Measurements from ENCODE around the gene KCTD21. TPM values are rescaled to one million over a fixed set of nuclear protein-coding genes. Genes with fewer than 3 reads are reported as not detected.

Gene KCTD21
- total and polyA plus RNA-seq, 7 donors = 4.2 to 18.8 (median 7.4) TPM

DNA sequence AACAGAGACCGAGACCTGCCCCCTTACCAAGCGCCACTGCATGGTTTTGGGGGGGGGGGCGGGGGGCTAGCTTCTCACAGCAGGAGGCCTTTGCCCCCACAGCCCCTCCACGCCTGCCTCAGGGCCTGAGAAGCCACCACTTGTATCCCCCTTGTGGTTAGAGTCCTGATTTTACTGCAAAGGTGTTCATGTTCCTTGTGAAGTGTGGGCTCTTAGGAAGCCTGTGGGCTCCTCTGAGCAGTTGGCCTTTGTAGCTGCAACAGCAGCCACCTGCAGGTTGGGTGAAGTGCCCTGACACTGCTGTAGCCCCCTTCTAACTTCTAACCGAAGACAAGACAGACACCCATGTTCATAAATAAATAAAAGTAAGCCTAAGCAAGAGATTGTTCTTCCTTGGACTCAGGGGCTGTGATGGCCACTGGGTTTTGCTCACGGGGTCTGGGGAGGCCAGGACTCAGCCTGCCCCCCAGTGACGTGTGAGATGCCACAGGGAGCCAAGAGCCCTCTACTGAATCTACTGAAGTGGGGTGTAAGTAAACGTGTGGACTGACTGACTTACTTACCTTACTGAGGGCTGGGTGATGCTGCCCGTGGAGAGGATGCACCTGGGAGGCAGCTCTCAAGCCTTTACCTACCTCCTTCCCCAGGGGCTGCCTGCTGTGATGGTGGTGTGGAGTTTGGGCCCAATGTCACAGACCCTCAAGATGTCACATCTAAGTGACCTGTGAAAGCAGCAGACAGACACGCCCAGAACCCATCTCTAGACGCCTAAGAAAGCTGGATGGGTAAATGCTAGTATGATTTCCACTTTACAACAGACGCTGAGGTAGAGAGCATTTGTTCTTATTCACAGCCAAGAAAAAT is 26.1 kb upstream of the KCTD21 start:
- H3K27me3 ChIP-seq = no peaks in the 10 kb centered on the region
- peaks cover 0 to 59% (median 17%) of the 10 kb centered on the region in 4 donors for H3K36me3 ChIP-seq
- intact Hi-C loops (cut with DNase I) = no loop called here
- H3K4me3 ChIP-seq = no peak overlapping the region
- TF ChIP-seq, protein P1, sequence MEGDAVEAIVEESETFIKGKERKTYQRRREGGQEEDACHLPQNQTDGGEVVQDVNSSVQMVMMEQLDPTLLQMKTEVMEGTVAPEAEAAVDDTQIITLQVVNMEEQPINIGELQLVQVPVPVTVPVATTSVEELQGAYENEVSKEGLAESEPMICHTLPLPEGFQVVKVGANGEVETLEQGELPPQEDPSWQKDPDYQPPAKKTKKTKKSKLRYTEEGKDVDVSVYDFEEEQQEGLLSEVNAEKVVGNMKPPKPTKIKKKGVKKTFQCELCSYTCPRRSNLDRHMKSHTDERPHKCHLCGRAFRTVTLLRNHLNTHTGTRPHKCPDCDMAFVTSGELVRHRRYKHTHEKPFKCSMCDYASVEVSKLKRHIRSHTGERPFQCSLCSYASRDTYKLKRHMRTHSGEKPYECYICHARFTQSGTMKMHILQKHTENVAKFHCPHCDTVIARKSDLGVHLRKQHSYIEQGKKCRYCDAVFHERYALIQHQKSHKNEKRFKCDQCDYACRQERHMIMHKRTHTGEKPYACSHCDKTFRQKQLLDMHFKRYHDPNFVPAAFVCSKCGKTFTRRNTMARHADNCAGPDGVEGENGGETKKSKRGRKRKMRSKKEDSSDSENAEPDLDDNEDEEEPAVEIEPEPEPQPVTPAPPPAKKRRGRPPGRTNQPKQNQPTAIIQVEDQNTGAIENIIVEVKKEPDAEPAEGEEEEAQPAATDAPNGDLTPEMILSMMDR (IDR thresholded peaks at IDR 0.05) = no peak
- no peak for TF ChIP-seq POLR2A (IDR thresholded peaks at IDR 0.05)
- no peak for TF ChIP-seq EP300 (IDR thresholded peaks at IDR 0.05)
- no peak for TF ChIP-seq POLR2AphosphoS5 (IDR thresholded peaks at IDR 0.05)
- H3K27ac ChIP-seq = no peak overlapping the region
- 86 to 89% methylated on average over 12 of the region's 12 CpGs for WGBS, 2 donors
- H3K4me1 ChIP-seq = no peaks in the 10 kb centered on the region
- no peak for DNase-seq
- no peaks in the 10 kb centered on the region for H3K9me3 ChIP-seq

DNA sequence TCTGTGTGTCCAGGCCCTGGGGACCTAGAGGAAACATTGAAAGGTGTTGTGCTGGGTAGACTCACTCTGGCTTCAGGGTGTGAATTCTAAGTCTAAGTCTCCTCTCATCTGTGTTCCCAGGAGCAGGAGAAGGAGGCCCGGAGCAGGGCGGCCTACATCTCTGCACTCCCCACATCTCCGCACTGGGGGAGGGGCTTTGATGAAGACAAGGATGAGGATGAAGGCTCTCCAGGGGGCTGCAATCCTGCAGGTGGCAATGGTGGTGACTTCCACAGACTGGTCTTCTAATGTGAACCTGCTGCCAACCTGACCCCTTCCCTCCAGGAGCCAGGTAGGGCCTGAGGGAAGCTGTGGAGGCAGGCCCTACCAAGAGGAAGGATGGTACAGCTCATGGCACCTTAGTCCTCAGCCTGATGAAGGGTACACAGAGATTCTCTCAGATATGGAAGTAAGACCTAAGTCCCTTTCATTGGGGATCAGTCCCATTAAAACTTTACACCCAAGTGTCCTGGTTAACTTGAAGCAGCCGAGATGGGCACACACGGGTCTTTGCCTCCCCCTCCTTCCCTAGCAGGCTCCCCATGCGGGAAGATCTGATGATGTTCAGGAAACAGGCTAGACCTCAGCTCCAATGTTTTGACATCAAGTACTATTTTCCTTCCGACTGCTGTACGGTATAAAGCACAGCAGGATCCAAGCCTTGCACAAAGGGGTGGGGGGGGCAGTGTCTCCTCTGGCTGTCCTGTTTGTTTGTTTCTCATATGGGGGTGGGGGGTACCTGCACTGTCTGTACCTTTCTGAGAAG is 25.3 kb upstream of the KCTD21 start:
- no peak overlapping the region for H3K27ac ChIP-seq
- peaks cover 0 to 59% (median 21%) of the 10 kb centered on the region in 4 donors for H3K36me3 ChIP-seq
- DNase-seq = peak; percentile 48

DNA sequence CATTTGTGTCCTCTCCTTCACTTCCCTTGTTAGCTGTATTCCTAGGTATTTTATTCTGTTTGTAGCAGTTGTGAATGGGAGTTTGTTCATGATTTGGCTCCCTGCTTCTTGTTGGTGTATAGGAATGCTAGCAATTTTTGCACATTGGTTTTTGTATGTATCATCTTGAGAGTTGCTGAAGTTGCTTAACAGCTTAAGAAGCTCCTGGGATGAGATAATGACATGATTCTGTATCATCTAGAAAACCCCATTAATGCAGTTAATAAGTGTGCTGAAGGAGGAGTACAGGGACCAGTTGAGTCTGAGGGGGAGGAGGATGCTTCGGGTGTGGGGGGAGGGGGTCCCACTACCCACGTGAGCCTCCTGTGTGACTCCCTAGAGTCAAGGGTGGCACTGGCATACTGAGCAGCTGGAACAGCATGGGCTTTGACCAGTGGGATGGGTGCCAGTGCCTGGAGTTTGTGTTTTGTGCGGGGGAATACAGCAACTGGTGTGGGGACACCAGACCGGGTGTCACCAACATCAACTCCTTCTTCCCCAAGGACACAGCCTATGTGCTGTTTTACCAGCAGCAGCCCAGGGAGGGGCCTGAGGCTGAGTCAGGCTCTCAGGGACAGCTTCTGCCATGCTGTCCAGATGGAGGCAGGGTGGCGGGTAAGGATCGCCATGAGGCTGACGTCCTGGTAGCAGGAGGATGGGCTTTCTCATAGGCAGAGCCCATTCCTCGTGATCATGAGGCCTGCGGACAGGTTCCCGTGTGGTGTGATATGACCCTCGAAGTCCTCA is 24.4 kb upstream of the KCTD21 start:
- WGBS, 2 donors = 88 to 92% methylated on average over 11 of the region's 11 CpGs
- peaks cover 0 to 59% (median 23%) of the 10 kb centered on the region in 4 donors for H3K36me3 ChIP-seq
- no peak overlapping the region for H3K27ac ChIP-seq
- no peak overlapping the region for H3K4me3 ChIP-seq
- DNase-seq = peak; percentile 63
- TF ChIP-seq, protein P1 (IDR thresholded peaks at IDR 0.05) = no peak
- no peak for TF ChIP-seq POLR2AphosphoS5 (IDR thresholded peaks at IDR 0.05)
- TF ChIP-seq POLR2A (IDR thresholded peaks at IDR 0.05) = no peak
- no peak for TF ChIP-seq EP300 (IDR thresholded peaks at IDR 0.05)
- H3K27me3 ChIP-seq = no peaks in the 10 kb centered on the region
- H3K9me3 ChIP-seq = no peaks in the 10 kb centered on the region
- intact Hi-C loops (cut with DNase I) = no loop called here
- no peaks in the 10 kb centered on the region for H3K4me1 ChIP-seq

More for the DNA sequence above, 25.3 kb upstream of the KCTD21 start:
- Histone ChIP-seq H3K4me3 (no peak overlapping the region), H3K9me3 (no peaks in the 10 kb centered on the region), H3K4me1 (no peaks in the 10 kb centered on the region), H3K27me3 (no peaks in the 10 kb centered on the region)
- 86 to 92% methylated on average over 8 of the region's 8 CpGs for WGBS, 2 donors
- intact Hi-C loops (cut with DNase I) = no loop called here
- TF ChIP-seq POLR2AphosphoS5 (IDR thresholded peaks at IDR 0.05) = no peak

DNA sequence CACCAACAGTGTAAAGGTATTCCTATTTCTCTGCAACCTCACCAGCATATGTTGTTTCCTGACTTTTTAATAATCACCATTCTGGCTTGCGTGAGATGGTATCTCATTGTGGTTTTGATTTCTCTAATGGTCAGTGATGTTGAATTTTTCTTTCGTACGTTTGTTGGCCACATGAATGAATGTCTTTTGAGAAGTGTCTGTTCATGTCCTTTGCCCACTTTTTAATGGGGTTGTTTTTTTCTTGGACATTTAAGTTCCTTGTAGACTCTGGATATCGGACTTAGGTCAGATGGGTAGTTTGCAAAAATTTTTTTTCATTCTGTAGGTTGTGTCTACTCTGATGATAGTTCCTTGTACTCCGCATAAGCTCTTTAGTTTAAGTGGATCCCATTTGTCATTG is 23.1 kb upstream of the KCTD21 start:
- TF ChIP-seq EP300 (IDR thresholded peaks at IDR 0.05) = no peak
- TF ChIP-seq, protein P1 (IDR thresholded peaks at IDR 0.05) = no peak
- peaks cover 0 to 67% (median 22%) of the 10 kb centered on the region in 4 donors for H3K36me3 ChIP-seq
- 93 to 97% methylated on average over 5 of the region's 5 CpGs for WGBS, 2 donors

More for the DNA sequence above, 23.1 kb upstream of the KCTD21 start:
- Histone ChIP-seq H3K4me3 (no peak overlapping the region), H3K9me3 (no peaks in the 10 kb centered on the region), H3K27ac (no peak overlapping the region), H3K27me3 (no peaks in the 10 kb centered on the region), H3K4me1 (no peaks in the 10 kb centered on the region)
- intact Hi-C loops (cut with DNase I) = no loop called here
- DNase-seq = no peak
